SK-N-SH (cell line): ENCODE results near the gene NACAD.

ENCODE experiments used
- EZH2phosphoT487 ChIP-seq: fragments of 200-600 bp; sonication (generic); IDR thresholded peaks from 2 replicates; pipeline ENCODE4 v1.6.1; 2017; ENCODE audit warnings: low read depth, mixed run types, mild to moderate bottlenecking, antibody characterized with exemption, moderate library complexity, borderline replicate concordance
- REST ChIP-seq: IDR thresholded peaks from 2 replicates; pipeline ENCODE4 v1.6.1; 2012; ENCODE audit warnings: mild to moderate bottlenecking, low read depth, low read length, moderate library complexity
- TAF1 ChIP-seq: IDR thresholded peaks from 2 replicates; pipeline ENCODE4 v1.6.1; 2012; ENCODE audit warnings: low read depth, mild to moderate bottlenecking, low read length, moderate library complexity, borderline replicate concordance

GRCh38 chr7:45081670-45081974, 7.1 kb downstream of the NACAD start:
- TF ChIP-seq EZH2phosphoT487 (no peak), REST (no peak), TAF1 (no peak)
